ENCODE measurements around the gene OR51B4.
"Not testable (repeated sequence)": the region's sequence is repeated elsewhere in the genome, so short reads cannot be mapped to it uniquely, and the experiment has no call there.

Gene OR51B4

GRCh38 chr11:5300251-5300650 is 1.5 kb downstream of the OR51B4 start:
- Histone ChIP-seq H2AFZ (ENCODE audit: low read length) (no peak overlapping the region), H3F3A (ENCODE audit: low read depth) (no peaks in the 10 kb centered on the region), H3K4me3 (ENCODE audit: low read length, poor library complexity, severe bottlenecking) (no peak overlapping the region), H3K9me2 (replicated peaks; ENCODE audit: low read depth, low read length) (no peaks in the 10 kb centered on the region), H4K20me1 (ENCODE audit: insufficient read depth, low read length, poor library complexity, severe bottlenecking) (no peaks in the 10 kb centered on the region), H3K4me2 (ENCODE audit: low read depth, low read length, poor library complexity, severe bottlenecking) (no peak overlapping the region), H3K36me3 (ENCODE audit: insufficient read depth, low read length) (no peaks in the 10 kb centered on the region), H3K4me1 (ENCODE audit: insufficient read depth, low read length, poor library complexity, severe bottlenecking) (no peaks in the 10 kb centered on the region), H3K9ac (ENCODE audit: low read depth, low read length, poor library complexity, severe bottlenecking) (no peak overlapping the region), H3K79me2 (ENCODE audit: insufficient read depth, low read length) (no peaks in the 10 kb centered on the region), H3K9me3 (ENCODE audit: insufficient read depth, low read depth, low read length) (no peaks in the 10 kb centered on the region), H3K27me3 (ENCODE audit: insufficient read depth, low read length, poor library complexity, severe bottlenecking) (no peaks in the 10 kb centered on the region)
- no peak for TF ChIP-seq EZH2phosphoT487 (IDR thresholded peaks at IDR 0.05; ENCODE audit: borderline replicate concordance)
- TF ChIP-seq CTCF (conservative IDR thresholded peaks at IDR 0.05; ENCODE audit: low read length) = no peak

- Histone ChIP-seq H3K9me2 (replicated peaks; ENCODE audit: low read depth, low read length) (no peaks in the 10 kb centered on the region), H3K4me1 (ENCODE audit: insufficient read depth, low read length, poor library complexity, severe bottlenecking) (no peaks in the 10 kb centered on the region), H4K20me1 (ENCODE audit: insufficient read depth, low read length, poor library complexity, severe bottlenecking) (no peaks in the 10 kb centered on the region), H3K9me3 (ENCODE audit: insufficient read depth, low read depth, low read length) (no peaks in the 10 kb centered on the region), H3K9ac (ENCODE audit: low read depth, low read length, poor library complexity, severe bottlenecking) (no peak overlapping the region), H3K36me3 (ENCODE audit: insufficient read depth, low read length) (no peaks in the 10 kb centered on the region), H3K4me2 (ENCODE audit: low read depth, low read length, poor library complexity, severe bottlenecking) (no peak overlapping the region), H3K27me3 (ENCODE audit: insufficient read depth, low read length, poor library complexity, severe bottlenecking) (no peaks in the 10 kb centered on the region), H2AFZ (ENCODE audit: low read length) (no peak overlapping the region), H3F3A (ENCODE audit: low read depth) (no peaks in the 10 kb centered on the region), H3K4me3 (ENCODE audit: low read length, poor library complexity, severe bottlenecking) (no peak overlapping the region), H3K79me2 (ENCODE audit: insufficient read depth, low read length) (no peaks in the 10 kb centered on the region)
- TF ChIP-seq EZH2phosphoT487 (IDR thresholded peaks at IDR 0.05; ENCODE audit: borderline replicate concordance) (no peak), CTCF (conservative IDR thresholded peaks at IDR 0.05; ENCODE audit: low read length) (no peak)
Measured at GRCh38 chr11:5298451-5298850, 3.3 kb downstream of the OR51B4 start.

- no peaks in the 10 kb centered on the region for H3F3A ChIP-seq (ENCODE audit: low read depth)
- H3K9me3 ChIP-seq (ENCODE audit: insufficient read depth, low read depth, low read length) = no peaks in the 10 kb centered on the region
- TF ChIP-seq CTCF (conservative IDR thresholded peaks at IDR 0.05; ENCODE audit: low read length) (no peak), EZH2phosphoT487 (IDR thresholded peaks at IDR 0.05; ENCODE audit: borderline replicate concordance) (no peak)
- H4K20me1 ChIP-seq (ENCODE audit: insufficient read depth, low read length, poor library complexity, severe bottlenecking) = no peaks in the 10 kb centered on the region
- no peak overlapping the region for H3K4me2 ChIP-seq (ENCODE audit: low read depth, low read length, poor library complexity, severe bottlenecking)
- no peaks in the 10 kb centered on the region for H3K9me2 ChIP-seq (replicated peaks; ENCODE audit: low read depth, low read length)
- H3K4me3 ChIP-seq (ENCODE audit: low read length, poor library complexity, severe bottlenecking) = no peak overlapping the region
- H3K79me2 ChIP-seq (ENCODE audit: insufficient read depth, low read length) = no peaks in the 10 kb centered on the region
- H3K4me1 ChIP-seq (ENCODE audit: insufficient read depth, low read length, poor library complexity, severe bottlenecking) = no peaks in the 10 kb centered on the region
- H3K36me3 ChIP-seq (ENCODE audit: insufficient read depth, low read length) = no peaks in the 10 kb centered on the region
- H3K27me3 ChIP-seq (ENCODE audit: insufficient read depth, low read length, poor library complexity, severe bottlenecking) = no peaks in the 10 kb centered on the region
- no peak overlapping the region for H2AFZ ChIP-seq (ENCODE audit: low read length)
- no peak overlapping the region for H3K9ac ChIP-seq (ENCODE audit: low read depth, low read length, poor library complexity, severe bottlenecking)
Measured at GRCh38 chr11:5297721-5298323, 3.9 kb downstream of the OR51B4 start.

- H4K20me1 ChIP-seq (ENCODE audit: insufficient read depth, low read length, poor library complexity, severe bottlenecking); H3K36me3 ChIP-seq (ENCODE audit: insufficient read depth, low read length); H3K9me3 ChIP-seq (ENCODE audit: insufficient read depth, low read depth, low read length); H3F3A ChIP-seq (ENCODE audit: low read depth); H3K79me2 ChIP-seq (ENCODE audit: insufficient read depth, low read length); H3K9ac ChIP-seq (ENCODE audit: low read depth, low read length, poor library complexity, severe bottlenecking); H3K4me2 ChIP-seq (ENCODE audit: low read depth, low read length, poor library complexity, severe bottlenecking); H2AFZ ChIP-seq (ENCODE audit: low read length); H3K9me2 ChIP-seq (replicated peaks; ENCODE audit: low read depth, low read length); H3K4me1 ChIP-seq (ENCODE audit: insufficient read depth, low read length, poor library complexity, severe bottlenecking); H3K27me3 ChIP-seq (ENCODE audit: insufficient read depth, low read length, poor library complexity, severe bottlenecking); H3K4me3 ChIP-seq (ENCODE audit: low read length, poor library complexity, severe bottlenecking): not testable (repeated sequence)
Measured at GRCh38 chr11:5294342-5294995, 7.3 kb downstream of the OR51B4 start.
